IPS-NIHi7 (cell line): Measurements from ENCODE around the gene RASGRP2.

Experiments used
- DNase-seq: peaks from one replicate; pipeline ENCODE4 v3.0.0; 2012; ENCODE audit warnings: mixed read lengths; ENCODE audit errors: extremely low spot score

RASGRP2 gene

GRCh38 chr11:64742087-64742888 lies 1.7 kb downstream of the RASGRP2 start:
- peak; percentile 44 for DNase-seq

GRCh38 chr11:64741375-64742086 lies 2.4 kb downstream of the RASGRP2 start:
- no peak for DNase-seq

GRCh38 chr11:64739871-64740270 lies 4.1 kb downstream of the RASGRP2 start:
- no peak for DNase-seq

- DNase-seq: no peak
Measured at GRCh38 chr11:64736654-64737053, 7.3 kb downstream of the RASGRP2 start.

- no peak for DNase-seq
Measured at GRCh38 chr11:64735725-64736259, 8.2 kb downstream of the RASGRP2 start.

GRCh38 chr11:64734811-64735724 lies 8.9 kb downstream of the RASGRP2 start:
- no peak for DNase-seq

- no peak for DNase-seq
Measured at GRCh38 chr11:64731601-64732000, 12.3 kb downstream of the RASGRP2 start.

- peak; percentile 90 for DNase-seq
Measured at GRCh38 chr11:64729851-64730382, 14.0 kb downstream of the RASGRP2 start.

GRCh38 chr11:64728757-64729365 lies 15.1 kb downstream of the RASGRP2 start:
- no peak for DNase-seq

- DNase-seq: no peak
Measured at GRCh38 chr11:64726867-64727530, 16.9 kb downstream of the RASGRP2 start.

GRCh38 chr11:64726211-64726641 lies 17.7 kb downstream of the RASGRP2 start:
- no peak for DNase-seq

- no peak for DNase-seq
Measured at GRCh38 chr11:64724863-64725532, 18.9 kb downstream of the RASGRP2 start.

GRCh38 chr11:64723907-64724862 lies 19.8 kb downstream of the RASGRP2 start:
- no peak for DNase-seq

- peak; percentile 95 for DNase-seq
Measured at GRCh38 chr11:64723117-64723906, 20.6 kb downstream of the RASGRP2 start, which contains the start of gene NRXN2. Gene NRXN2, minus strand, starts transcription at chr11:64723197. Its CDS starts 9,498 bp downstream, at chr11:64713699.

GRCh38 chr11:64722141-64723065 lies 21.5 kb downstream of the RASGRP2 start:
- DNase-seq: no peak

- DNase-seq: no peak
Measured at GRCh38 chr11:64721359-64721699, 22.6 kb downstream of the RASGRP2 start.
